Pons (tissue), 1 donor: ENCODE measurements around the gene NFKBIZ.

Source experiments
- DNase-seq: peaks from one replicate; pipeline ENCODE4 v3.0.0-alpha.2; 2016; ENCODE audit warnings: low spot score

NFKBIZ gene, protein sequence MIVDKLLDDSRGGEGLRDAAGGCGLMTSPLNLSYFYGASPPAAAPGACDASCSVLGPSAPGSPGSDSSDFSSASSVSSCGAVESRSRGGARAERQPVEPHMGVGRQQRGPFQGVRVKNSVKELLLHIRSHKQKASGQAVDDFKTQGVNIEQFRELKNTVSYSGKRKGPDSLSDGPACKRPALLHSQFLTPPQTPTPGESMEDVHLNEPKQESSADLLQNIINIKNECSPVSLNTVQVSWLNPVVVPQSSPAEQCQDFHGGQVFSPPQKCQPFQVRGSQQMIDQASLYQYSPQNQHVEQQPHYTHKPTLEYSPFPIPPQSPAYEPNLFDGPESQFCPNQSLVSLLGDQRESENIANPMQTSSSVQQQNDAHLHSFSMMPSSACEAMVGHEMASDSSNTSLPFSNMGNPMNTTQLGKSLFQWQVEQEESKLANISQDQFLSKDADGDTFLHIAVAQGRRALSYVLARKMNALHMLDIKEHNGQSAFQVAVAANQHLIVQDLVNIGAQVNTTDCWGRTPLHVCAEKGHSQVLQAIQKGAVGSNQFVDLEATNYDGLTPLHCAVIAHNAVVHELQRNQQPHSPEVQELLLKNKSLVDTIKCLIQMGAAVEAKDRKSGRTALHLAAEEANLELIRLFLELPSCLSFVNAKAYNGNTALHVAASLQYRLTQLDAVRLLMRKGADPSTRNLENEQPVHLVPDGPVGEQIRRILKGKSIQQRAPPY

DNA sequence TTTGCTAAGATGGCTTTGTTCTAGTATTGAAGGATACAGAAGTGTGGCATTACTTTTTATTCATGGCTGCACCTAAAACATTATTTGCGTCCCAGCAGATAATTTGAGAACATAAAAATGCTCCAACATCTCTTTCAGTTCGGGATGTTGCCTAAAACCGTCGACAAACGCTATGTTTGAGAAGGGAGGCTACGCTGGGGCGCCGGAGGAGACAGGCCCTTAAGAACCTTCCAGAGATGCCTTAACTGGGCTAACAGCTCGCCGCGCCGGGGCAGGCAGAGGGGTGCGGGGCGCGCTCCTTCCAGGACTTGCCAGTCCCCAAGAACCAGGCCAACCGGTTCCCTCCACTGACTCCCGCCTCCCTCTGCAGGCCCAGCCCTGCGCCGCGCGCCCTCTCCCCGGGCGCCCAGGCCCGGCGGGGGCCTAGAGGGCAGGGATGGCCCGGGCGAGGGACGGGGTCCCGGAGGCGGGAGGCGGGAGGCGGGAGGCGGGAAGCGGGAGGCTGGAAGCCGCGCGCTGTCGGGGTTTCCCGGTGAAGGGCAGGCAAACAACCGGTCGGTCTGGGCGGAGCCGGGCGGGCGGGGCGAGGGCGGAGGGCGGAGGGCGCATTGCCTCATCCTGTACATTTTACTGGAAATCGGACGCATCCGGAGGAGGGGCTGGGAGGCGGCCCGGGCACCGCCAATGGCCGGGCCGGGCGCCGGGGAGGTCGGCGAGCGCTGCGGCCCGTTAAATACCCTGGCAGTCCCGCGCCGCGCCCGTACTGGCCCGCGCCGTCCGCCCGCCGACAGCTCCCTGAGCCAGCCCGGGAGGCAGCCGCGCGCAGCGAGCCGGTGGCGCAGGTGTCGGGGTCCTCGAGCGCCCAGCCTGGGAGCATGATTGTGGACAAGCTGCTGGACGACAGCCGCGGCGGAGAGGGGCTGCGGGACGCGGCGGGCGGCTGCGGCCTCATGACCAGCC, at the start of gene NFKBIZ:
Gene NFKBIZ (plus strand): TSS at position 761 of the 960 bp plus-strand sequence. CDS start 115 bp downstream, at position 876.
- DNase-seq, result peak; percentile 84

DNA sequence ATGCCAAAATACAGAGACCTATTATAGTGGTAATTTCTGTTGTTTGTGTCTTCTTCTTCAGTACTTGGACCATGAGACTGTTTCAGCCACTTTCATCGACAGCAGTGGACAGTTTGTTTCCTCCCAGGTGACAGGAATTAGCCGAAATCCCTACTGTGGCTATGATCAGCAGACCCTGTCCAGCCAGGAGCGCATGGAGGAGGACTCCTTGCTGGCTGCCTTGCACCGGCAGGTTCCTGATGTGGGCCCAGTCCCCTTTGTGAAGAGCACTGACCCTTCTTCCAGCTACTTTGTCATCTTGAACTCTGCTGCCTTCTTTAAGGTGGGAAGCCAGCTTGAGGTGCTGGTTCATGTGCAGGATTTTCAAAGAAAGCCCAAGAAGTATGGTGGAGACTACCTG, 48.1 kb upstream of the NFKBIZ start:
- DNase-seq, result no peak

DNA sequence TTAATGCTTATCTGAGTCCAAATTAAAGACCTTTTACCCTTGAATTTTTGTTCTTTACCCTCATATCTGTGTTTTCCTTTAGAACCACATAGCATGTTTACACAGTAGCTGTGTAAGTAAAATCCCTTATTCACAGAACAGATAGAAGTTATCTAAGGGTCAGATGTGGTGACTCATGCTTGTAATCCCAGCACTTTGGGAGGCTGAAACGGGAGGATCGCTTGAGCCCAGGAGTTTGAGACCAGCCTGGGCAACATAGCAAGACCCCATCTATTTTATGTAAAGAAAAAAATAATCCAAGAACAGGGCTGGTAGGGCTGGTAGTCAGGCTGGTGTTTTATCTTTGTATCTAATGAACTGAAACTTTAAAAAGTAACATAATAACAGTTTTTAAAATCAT, 47.1 kb upstream of the NFKBIZ start:
- no peak for DNase-seq

DNA sequence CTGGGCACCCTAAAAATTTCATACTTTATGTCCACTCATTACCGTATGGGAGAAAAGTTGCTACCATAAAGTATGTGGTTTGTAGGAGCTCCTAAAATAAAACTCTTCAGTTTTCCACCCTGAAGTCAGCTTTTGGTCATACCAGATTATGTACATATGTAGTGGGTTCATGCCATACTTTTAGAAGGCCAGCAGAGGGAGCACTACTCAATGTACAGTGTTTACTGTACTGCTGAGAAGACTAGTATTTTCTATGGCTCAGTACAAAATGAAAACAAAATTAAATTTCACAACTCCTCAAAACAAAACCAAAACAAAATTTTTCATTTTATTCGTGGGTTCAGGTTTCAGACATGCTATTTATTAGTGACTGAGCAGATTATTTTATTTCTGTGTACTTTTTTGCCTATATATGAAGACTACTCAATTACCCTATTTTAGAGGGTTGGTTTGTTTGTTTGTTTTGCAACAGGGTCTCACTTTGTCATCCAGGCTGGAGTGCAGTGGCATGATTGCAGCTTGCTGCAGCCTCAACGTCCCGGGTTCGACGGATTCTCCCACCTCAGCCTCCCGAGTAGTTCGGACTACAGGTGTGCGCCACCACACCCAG, 46.0 kb upstream of the NFKBIZ start:
- peak; percentile 88 for DNase-seq

DNA sequence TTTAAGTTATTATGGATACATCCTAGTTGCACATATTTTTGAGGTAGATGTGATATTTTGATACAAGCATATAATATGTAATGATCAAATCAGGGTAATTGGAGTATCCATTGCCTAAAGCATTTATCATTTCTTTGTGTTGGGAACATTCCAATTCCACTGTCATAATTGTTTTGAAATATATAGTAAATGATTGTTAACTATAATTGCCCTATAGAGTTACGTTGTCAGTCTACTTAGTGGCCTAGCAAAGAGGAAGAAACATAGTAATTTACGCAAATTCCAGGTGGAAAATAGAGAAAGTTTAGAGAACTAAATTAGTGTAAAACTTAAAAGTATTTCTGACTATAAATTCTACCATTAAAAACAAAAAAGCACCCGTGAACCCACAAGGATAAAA, 45.4 kb upstream of the NFKBIZ start:
- DNase-seq, result no peak

DNA sequence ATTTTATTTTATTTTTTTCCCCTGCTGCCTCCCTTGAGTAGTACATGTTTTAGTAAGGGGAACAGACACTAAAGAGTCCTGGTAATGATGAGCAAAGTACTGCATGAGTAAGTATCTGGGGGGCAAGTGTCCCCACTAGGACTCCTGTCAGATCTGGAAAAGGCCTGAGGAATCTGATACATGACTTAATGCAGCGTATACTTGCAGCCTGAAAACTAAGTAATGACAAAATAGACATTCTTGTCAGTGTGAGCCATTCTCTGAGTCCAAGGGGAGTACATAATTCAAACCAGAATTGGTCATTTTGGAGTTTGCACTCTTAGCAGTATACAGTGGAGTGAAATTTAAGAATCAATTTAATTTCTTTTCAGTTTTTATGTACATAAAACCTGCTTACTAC, 42.8 kb upstream of the NFKBIZ start:
- no peak for DNase-seq

DNA sequence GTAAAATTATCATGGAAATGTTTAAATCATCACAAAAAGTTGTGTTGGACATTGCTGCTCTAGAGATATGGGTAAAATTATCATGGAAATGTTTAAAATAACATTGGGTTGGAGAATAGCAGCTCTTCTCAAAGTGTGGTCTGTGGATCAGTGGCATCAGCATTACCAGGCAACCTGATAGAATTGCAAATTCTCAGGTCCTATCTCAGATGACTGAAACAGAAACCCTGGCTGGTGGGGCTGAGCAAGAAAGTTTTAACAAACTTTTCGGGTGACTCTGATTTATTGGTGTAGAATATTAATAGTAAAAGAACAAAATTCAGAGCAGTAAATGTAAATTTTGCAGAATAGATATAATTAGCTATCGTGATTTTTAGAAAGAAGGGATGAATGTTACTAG, 41.4 kb upstream of the NFKBIZ start:
- no peak for DNase-seq

DNA sequence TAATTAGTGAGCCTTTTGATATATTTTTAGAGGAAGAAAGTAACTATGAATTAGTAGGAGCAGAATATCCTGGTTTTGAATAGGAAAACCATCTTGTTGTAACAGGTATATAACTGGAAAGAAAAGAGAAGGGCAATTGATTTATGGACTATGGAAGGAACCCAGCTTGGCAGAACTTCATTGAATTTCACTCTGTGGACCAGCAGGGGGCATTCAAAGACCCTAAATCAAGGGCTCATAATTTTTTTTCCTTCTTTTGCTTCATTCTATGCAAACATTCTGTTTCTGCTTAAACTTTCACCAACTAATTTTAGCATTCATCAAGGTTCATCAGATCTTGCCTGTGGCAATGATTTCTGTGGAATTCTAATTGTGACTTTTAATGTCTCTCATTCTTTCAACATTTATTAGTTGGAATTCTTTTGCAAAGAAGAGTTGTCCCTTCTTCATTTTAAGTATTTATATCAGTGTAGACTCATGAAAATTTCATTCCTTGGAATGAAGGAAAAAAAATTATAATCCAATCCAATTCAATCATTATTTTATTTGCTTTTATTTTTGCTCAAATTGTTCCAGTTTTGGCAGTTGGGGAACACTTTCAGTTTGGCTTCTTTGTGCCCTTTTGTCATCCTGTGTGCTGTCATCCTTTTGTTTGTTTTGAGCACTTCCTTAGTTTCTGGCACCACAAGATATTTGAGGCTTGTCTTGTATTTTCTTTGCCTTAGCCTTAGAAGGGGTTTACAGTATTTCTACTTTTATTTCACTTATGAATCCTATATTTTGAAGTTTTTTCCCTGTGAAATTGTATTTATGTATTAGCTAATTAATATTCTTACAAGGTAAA, 39.9 kb upstream of the NFKBIZ start:
- peak; percentile 53 for DNase-seq

DNA sequence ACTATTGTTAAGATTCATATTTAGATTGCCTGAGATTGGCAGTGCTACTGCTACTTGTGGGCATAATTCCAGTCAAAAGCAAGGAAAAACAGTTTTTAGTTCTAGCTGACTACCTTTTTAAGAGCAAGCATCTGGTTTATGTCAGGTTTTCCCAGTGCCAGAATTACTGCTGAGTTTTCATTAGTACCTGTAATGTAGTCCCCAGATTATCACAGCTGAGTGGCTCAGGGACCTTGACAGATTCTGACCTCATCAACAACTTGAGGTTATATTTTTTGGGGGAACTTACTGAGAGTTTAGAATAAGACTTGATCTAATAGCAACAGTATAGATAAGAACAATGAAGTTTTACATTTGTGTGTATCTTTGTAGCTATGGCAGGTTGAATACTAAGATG, 39.3 kb upstream of the NFKBIZ start:
- no peak for DNase-seq

DNA sequence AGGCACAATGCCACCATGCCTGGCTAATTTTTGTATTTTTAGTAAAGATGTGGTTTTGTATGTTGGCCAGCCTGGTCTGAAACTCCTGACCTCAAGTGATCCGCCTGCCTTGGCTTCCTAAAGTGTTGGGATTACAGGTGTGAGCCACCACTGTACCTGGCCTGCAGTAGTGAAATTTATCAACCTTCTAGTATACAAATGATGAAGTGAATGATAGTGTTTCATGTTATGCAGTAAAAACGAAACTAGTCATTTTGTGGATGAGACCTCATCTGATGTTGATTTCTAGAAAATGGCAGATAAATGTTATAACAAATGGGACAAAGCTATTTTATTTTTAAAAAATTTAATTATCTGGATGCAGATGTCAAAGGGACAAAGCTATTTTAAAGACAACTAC, 37.4 kb upstream of the NFKBIZ start:
- no peak for DNase-seq

DNA sequence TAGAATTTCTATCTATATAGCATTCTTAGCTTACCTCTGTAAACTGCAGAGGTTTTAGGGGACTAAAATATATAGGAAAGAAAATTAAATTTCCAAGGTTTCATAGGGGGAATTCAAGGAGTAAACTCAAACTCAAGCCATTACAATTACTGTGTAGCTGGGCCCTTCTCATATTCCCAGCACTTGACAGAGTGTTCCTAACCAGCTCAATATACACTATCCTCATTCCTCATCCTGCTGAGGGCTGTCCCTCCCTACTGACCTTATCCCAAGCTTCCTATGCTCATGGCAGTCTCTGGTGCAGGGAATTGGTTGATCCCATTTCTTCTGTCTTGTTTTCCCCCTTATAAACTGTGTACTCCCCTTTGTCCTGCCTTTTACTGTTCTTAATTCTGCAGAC, 36.4 kb upstream of the NFKBIZ start:
- no peak for DNase-seq

DNA sequence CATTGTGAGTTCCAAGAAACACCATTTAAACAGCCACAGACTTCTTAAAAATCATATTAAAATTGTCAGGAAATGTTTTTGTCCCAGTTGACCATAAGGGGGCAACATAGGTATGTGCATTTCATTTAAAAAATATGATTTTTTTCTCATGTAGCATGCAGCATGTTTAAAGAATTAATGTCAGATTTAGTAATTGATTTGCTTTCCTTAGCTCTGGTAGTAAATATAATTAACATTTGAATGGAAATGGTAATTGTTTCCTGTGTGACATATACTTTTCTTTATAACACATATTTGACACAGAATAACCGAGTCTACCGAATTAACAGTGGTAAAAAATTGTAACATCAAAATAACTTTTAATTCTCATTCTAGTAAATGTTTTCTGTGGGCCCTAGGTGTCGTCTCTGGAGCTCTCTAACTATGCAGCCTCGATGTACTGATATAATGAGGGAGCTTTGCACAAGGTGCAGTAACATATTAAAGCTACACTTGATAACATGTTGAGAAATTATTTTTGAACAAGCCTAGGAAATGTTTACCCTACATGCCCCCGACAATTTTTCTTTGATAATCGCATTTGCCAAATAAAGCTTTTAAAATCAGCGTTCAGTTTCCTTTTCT, 35.4 kb upstream of the NFKBIZ start:
- no peak for DNase-seq

DNA sequence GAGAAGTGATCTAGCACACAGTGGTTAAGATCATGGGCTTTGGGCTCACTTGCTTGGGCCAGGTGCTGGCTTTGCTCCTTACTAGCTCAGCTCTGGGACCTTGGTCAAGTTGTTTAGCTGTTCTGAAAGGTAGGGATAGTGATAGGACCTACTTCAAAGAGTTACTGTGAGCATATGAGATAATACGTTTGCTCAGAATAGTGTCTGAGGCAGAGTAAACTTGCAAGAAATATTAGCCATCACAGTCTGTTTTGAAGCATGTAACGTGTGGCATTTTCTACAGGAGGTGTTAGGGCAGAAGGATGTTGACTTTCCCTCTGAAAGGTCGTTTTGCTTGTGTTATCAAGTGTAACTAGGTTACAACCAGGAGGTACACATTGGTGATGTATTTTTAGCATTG, 34.5 kb upstream of the NFKBIZ start:
- DNase-seq, result no peak

DNA sequence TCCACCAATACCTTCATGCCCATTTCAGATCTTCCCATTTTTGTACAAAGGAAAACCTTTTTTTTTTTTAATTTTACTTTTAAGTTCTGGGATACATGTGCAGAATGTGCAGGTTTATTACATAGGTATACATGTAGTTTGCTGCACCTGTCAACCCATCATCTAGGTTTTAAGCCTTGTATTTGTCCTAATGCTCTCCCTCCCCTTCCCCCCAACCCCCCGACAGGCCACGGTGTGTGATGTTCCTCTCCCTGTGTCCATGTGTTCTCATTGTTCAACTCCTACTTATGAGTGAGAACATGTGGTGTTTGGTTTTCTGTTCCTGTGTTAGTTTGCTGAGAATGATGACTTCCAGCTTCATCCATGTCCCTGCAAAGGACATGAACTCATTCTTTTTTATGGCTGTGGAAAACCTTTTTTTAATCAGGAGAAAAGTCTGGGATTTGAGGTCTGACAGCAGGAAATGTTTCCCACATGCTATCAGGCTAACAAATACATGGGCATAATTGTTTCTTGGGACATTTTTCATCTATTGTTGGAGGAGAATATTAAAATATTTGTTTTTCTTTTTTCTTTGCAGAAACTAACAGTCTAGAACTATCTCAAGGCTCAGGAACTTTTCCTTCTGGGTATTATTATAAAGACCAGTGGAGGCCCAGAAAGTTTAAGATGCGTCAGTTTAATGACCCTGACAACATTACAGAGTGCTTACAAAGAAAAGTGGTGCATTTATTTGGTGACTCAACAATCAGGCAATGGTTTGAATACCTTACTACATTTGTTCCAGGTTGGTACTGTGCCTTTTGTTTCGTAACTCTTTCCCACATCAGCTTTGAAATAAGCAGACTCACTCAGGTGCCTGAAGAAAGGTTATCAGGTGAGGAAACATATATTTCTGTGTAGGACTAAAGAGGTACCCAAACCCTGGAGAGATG, 32.8 kb upstream of the NFKBIZ start:
- no peak for DNase-seq

DNA sequence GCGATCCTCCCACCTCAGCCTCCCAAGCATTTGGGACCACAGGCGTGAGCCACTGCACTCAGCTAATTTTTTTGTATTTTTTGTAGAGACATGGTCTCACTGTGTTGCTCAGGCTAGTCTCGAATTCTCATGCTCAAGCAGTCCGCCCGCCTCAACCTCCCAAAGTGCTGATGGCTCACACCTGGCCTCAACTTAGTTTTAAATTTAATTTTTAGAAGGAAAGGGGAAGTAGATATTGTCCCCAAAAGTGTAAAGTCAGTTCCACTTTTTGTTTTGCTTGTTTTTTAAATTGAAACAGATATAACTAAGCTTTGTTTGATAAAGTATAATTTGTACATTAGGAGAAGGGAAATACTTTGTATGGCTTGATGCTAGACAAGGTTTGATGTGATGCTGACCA, 31.3 kb upstream of the NFKBIZ start:
- no peak for DNase-seq

DNA sequence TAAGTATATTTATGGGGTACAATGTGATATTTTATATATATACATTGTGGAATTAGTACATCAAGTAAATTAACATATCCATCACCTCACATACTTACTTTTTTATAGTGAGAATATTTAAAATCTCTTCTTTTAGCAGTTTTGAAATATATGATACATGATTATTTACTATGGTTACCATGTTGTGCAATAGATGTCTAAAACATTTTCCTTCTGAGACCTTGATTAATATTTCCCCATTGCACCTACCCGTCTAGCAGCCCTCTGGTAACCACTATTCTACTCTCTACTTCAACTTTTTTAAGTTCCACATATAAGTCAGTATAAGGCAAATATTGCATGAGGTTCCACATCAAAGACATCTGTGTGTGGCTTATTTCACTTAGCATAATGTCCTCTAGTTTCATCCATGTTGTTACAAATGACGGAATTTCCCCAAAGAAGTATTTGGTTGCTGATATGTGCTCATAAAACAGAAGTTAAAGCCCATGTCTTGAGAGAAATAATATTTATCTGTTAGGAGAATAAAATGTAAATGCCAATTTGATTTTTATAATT, 29.6 kb upstream of the NFKBIZ start:
- DNase-seq, result no peak

DNA sequence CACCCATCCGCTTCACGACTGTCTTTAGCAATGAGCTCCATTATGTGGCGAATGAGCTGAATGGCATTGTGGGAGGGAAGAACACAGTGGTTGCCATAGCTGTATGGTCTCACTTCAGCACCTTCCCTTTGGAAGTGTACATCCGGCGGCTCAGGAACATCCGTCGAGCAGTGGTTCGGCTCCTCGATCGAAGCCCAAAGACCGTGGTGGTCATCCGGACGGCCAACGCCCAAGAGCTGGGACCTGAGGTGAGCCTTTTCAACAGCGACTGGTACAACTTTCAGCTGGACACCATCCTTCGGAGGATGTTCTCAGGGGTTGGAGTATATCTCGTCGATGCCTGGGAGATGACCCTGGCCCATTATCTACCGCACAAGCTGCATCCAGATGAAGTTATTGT, 27.8 kb upstream of the NFKBIZ start:
- DNase-seq, result no peak

DNA sequence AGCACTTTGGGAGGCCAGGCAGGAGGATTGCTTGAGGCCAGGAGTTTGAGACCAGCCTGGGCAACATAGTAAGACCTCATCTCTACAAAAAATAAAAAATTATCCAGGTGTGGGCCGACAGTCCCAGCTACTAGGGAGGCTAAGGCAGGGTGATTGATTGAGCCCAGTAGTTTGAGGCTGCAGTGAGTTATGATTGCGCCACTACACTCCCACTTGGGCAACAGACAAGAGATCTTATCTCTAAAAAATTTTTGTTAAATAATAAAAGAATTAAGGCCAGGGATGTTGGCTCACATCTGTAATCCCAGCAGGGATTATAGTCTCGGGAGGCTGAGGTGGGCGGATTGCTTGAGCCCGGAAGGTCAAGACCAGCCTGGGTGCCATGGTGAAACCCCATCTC, 25.8 kb upstream of the NFKBIZ start:
- no peak for DNase-seq

DNA sequence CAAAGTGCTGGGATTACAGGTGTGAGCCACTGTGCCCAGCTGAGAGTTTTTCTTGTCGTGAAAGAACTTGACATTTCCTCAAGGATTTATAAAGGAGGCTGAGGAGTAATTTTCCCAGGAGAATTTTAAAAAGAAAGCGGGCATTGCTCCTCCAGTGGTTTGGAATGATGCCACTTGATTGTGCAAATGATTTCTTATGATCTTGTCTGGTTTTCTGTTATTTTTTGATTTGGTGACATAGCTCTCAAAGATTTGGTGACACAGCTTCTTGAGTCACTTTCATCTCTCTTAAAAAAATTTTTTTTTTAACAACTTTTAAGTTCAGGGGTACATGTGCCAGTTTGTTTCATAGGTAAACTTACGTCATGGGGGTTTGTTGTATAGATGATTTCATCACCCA, 24.6 kb upstream of the NFKBIZ start:
- DNase-seq, result no peak
